Measurements from ENCODE around the gene ERAL1. TPM values are rescaled to one million over a fixed set of nuclear protein-coding genes. Genes with fewer than 3 reads are reported as not detected.
A peak's percentile ranks its signal among the peaks of the same experiment; 100 is the strongest.

Gene ERAL1
- total and polyA plus RNA-seq, 2 of the 8 experiments (the other 6 are each of a cell fraction or from before 2014, with no cell fraction given): 67.8 to 122 TPM

DNA sequence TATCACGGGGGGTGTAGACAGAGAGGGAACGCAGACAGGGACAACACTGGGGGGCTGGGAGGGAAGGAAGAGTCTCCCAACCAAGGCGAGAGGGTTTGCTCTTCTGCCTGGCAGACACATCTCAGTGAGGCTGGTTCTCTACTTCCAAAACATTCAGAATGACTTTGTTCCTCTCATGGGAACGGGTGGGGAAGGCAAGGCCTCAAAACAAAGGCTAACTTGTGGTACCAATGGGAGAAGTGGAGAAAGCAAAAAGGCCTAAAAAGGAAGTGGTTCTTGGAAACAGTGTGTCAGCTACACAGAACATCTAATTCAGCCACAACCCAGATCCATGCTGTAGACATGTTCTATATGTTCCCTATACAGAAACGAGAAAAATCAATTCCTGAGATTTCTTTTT, 35.2 kb downstream of the ERAL1 start:
- Histone ChIP-seq H3K14ac (ENCODE audit: insufficient read length) (no peak overlapping the region), H3K9me3 (ENCODE audit: insufficient read depth in 2 of 2, low read depth in 1 of 2, low read length in 1 of 2) (no peaks in the 10 kb centered on the region), H3K9ac (replicated peaks in 1 of 4; ENCODE audit: extremely low read depth in 1 of 4, low read depth in 3 of 4, low read length in 3 of 4) (no peak overlapping the region), H3K23me2 (ENCODE audit: low read depth, low read length) (peaks cover 2% of the 10 kb centered on the region; the same call in 1 of the 2 replicates), H2BK15ac (ENCODE audit: low read length) (no peak overlapping the region), H3K18ac (ENCODE audit: extremely low read depth, low read length) (no peak overlapping the region), H3K27me3 (replicated peaks in 1 of 4; ENCODE audit: control insufficient read depth in 3 of 4, extremely low read depth in 1 of 4, insufficient read depth in 3 of 4, low read length in 3 of 4) (no peaks in the 10 kb centered on the region), H3K79me2 (ENCODE audit: control insufficient read depth in 1 of 2, insufficient read depth in 2 of 2, low read length in 2 of 2) (peaks cover 0 to 9% of the 10 kb centered on the region in 2 experiments; a peak in 1 of 4 replicates), H3K79me1 (ENCODE audit: low read depth, low read length) (peaks cover 3% of the 10 kb centered on the region; the same call in 1 of the 2 replicates), H4K5ac (ENCODE audit: insufficient read length, low read depth, low read length) (no peak overlapping the region), H3K4me1 (replicated peaks in 1 of 4; ENCODE audit: control insufficient read depth in 3 of 4, insufficient read depth in 4 of 4, low read length in 3 of 4) (peaks cover 0 to 3% (median under 1%) of the 10 kb centered on the region in 4 experiments; a peak in 2 of 7 replicates), H2BK20ac (ENCODE audit: low read length) (no peak overlapping the region), H2AFZ (ENCODE audit: low read length) (no peak overlapping the region), H3K23ac (ENCODE audit: insufficient read length) (no peak overlapping the region), H3K4ac (replicated peaks; ENCODE audit: insufficient read length, low read depth, low read length) (no peak overlapping the region), H2BK12ac (ENCODE audit: low read depth, low read length) (0 out of 2 replicates have a peak overlapping the region, but pooled peaks have one; percentile 39), H3K4me3 (ENCODE audit: extremely low read depth in 1 of 4, insufficient read depth in 2 of 4, low read depth in 3 of 4, low read length in 4 of 4) (no peak overlapping the region), H4K20me1 (replicated peaks in 1 of 2; ENCODE audit: control insufficient read depth in 1 of 2, insufficient read depth in 2 of 2, low read length in 2 of 2) (peaks cover 2 to 9% of the 10 kb centered on the region in 2 experiments), H3K27ac (ENCODE audit: low read depth, low read length) (no peak overlapping the region), H2BK5ac (ENCODE audit: low read depth, low read length) (no peak overlapping the region), H2AK5ac (ENCODE audit: low read depth, low read length) (no peak overlapping the region), H4K91ac (replicated peaks; ENCODE audit: insufficient read length, low read length) (no peak overlapping the region), H2BK120ac (replicated peaks; ENCODE audit: low read depth, low read length) (no peak overlapping the region), H3K56ac (replicated peaks; ENCODE audit: insufficient read length, low read depth, low read length) (no peak overlapping the region), H4K8ac (ENCODE audit: extremely low read depth, insufficient read depth, low read length) (no peak overlapping the region), H3K4me2 (ENCODE audit: insufficient read depth in 1 of 2, low read depth in 2 of 2, low read length in 2 of 2) (no peak overlapping the region), H3K36me3 (ENCODE audit: control insufficient read depth in 2 of 4, insufficient read depth in 4 of 4, low read length in 3 of 4) (peaks cover 0 to 5% (median 0%) of the 10 kb centered on the region in 4 experiments; a peak in 2 of 8 replicates)
- DNase-seq (ENCODE audit: low read depth in 1 of 2, low spot score in 2 of 2) (no peak), FAIRE-seq (no peak)
- TF ChIP-seq CTBP2 (IDR thresholded peaks at IDR 0.05; ENCODE audit: borderline replicate concordance, insufficient read depth, insufficient read length, low read length): no peak
- no peak for TF ChIP-seq TAF1 (IDR thresholded peaks at IDR 0.05; ENCODE audit: low read depth, low read length)
- POLR2A ChIA-PET (ENCODE audit: partially characterized antibody): interaction anchor here (0.6 to 1.8 kb wide), 10 partner anchors 8 to 138 kb away, joined by 3 to 8 read pairs (median 4); no protein-coding TSS in a partner anchor
- 91% methylated on average over 5 of the region's 5 CpGs; no CpG with 5 or more reads in 1 of the 2 experiments for WGBS, 2 experiments (ENCODE audit: extremely low coverage in 1 of 2, insufficient coverage in 1 of 2, insufficient read length in 1 of 2, insufficient replicate concordance in 2 of 2, low coverage in 1 of 2, low lambda C conversion rate in 2 of 2, missing lambda C conversion rate in 1 of 2)
- CTCF ChIA-PET (ENCODE audit: partially characterized antibody): interaction anchor here (0.6 to 1.5 kb wide), 3 partner anchors 9 to 41 kb away, joined by 3 to 6 read pairs (median 5); no protein-coding TSS in a partner anchor

All from H1 (cell line).